Inflammatory macrophage treated with lipopolysaccharide for 1 hour (primary cell): ENCODE data around the gene AASDH.

Experiments
- DNase-seq, 2 donors: peaks; one replicate each; pipeline ENCODE4 v3.0.0-alpha.2; 2020 to 2022

AASDH gene, protein sequence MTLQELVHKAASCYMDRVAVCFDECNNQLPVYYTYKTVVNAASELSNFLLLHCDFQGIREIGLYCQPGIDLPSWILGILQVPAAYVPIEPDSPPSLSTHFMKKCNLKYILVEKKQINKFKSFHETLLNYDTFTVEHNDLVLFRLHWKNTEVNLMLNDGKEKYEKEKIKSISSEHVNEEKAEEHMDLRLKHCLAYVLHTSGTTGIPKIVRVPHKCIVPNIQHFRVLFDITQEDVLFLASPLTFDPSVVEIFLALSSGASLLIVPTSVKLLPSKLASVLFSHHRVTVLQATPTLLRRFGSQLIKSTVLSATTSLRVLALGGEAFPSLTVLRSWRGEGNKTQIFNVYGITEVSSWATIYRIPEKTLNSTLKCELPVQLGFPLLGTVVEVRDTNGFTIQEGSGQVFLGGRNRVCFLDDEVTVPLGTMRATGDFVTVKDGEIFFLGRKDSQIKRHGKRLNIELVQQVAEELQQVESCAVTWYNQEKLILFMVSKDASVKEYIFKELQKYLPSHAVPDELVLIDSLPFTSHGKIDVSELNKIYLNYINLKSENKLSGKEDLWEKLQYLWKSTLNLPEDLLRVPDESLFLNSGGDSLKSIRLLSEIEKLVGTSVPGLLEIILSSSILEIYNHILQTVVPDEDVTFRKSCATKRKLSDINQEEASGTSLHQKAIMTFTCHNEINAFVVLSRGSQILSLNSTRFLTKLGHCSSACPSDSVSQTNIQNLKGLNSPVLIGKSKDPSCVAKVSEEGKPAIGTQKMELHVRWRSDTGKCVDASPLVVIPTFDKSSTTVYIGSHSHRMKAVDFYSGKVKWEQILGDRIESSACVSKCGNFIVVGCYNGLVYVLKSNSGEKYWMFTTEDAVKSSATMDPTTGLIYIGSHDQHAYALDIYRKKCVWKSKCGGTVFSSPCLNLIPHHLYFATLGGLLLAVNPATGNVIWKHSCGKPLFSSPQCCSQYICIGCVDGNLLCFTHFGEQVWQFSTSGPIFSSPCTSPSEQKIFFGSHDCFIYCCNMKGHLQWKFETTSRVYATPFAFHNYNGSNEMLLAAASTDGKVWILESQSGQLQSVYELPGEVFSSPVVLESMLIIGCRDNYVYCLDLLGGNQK

DNA sequence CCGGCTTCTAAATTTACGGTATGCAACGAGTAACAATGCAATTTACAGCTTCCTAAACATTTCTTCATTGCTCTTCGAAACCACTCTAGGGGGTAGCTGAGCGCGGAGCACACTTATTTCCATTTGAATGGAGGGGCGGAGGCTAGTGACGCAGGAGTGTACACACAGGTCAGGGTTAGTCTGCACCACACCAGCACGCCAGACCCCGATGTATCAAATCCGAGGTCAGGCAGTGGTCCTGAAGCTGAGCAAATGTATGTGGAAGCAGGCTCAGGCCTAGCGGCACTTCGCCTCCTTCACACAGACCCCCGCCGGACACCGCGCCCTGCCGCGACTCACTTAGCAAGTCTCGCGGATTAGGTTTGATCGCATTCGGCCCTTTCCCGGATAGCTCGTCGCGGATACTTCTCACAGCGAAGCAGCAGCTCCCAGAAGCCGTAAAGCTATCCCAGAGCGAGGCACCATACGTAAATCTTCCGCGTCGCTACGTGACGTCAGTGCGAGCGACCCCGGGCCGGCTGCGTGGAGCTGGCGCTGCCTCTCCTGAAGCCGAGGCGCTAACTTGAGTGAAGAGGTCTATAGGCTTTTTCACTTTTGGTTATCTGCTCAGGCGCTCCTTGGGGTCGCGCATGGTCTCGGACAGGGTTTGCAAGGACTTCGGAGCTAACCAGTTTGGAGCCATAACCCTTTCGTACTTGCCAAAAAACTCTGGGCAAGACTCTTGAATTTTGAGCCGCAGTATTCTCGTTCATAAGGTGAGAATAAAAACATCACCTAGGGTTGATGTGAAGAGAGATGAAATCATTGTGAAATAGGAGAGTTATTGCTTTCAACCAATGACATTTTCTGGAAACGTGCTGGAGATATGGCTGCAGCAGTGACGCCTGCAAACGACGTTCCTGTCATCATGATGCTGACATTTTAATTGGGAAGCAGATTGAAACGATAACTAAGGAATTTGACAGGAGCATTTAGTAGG, at the start of gene AASDH:
Gene AASDH, minus strand, starts transcription at position 469 of the 979 bp plus-strand sequence. CDS start 3,192 bp downstream, outside the sequence.
- DNase-seq: peak; percentile 85 to 99

DNA sequence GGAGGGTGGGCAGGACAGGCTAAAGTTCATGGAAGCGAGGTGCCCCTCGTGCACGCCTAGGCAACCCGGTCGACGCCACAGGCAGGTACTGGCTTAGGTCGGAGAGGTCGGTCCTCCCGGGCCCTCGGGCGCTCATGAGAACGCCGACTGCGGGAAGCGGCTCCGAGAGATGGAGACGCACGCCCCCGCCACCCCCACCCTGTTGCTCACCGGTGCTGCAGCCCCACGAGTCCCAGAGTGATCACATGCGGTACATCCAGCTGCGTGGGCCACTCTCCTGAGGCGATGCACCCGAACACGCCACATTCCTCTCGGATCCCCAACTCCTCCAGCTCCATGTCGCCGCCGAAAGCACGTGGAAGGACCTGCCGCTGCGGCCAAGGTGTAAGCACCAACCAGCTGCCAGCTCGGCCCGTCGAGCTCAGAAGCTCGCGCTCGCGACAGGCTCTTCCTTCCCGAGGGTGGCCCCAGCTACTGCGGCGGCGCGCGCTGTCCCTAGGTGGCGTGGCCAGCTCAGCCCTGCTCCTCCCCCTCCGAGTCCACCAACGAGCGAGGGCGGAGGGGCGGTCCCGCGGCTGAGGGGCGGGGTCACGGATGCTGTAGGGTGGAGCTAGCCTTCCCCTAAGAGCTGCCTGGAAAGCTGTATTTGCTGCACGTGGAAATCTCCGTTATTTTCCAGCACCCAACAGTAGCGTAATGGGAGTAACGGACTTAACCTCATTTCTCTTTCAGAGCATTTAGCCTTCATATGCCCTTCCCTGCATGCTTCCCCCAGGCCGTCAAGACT, 48.0 kb upstream of the AASDH start, which contains the start of gene PPAT:
Gene PPAT, minus strand, starts transcription at position 476 of the 787 bp plus-strand sequence. Its CDS starts 138 bp downstream, at position 338.
- DNase-seq: peak; percentile 96 to 99

DNA sequence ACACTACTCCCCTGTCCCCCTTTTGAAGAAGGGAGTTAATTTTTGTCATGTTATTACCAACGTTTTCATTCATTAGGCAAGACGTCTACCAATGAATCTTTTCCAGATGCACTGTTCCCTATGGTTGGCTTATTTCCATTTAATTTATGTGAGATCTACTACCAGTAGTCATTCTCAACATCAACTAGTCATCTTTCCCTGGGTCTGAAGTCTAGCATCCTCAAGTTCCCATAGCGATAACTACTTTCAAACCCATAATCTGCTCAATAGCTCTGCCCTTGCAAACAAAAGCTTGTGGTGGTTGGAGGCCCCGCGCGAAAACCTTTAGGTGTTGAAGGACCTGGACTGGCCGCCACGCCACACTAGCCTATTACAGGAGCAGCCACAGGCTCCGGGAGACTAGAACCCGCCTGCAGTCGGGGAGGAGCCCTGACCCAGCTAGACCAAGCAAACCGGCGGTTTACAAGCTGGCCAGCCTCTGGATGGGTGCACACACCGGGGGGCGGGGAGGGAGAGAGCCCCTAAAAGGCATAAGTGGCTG, 47.4 kb upstream of the AASDH start:
- DNase-seq: peak in 1 of 2 donors; percentile 23

DNA sequence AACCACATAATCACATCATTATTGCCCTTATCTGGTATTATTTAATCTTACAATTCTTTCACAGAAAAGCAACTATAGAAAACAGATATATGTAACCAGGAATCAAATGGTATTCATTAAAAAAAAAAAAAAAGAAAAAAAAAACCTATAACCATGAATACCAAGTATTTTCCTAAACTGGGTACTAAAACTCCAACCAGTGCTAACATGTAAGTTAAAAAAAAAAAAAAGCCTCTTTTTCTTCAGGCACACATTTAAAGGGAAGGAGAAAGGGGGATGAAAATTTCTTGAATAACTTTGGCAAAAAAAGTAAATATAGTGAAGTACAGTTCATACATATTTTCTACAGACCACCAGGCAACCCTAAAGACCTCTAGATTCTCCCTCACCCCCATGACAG, 46.0 kb upstream of the AASDH start:
- DNase-seq: no peak

DNA sequence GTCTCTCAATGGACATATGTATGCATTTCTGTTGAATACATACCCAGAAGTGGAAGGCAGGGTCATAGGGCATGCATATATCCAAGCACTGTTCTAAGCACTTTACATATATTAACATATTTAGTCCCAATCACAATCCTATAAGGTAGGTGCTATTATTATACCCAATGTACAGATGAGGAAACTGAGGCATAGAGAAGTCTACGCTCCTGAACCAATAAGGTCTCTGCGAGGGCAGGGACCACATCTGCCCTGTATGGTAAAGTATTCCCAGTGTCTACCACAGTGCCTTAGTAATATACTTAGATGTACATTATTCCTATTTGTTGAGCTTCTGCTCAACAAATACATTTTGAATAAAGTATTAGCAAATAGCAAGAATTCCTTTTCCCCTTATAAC, 42.9 kb upstream of the AASDH start:
- DNase-seq: no peak

DNA sequence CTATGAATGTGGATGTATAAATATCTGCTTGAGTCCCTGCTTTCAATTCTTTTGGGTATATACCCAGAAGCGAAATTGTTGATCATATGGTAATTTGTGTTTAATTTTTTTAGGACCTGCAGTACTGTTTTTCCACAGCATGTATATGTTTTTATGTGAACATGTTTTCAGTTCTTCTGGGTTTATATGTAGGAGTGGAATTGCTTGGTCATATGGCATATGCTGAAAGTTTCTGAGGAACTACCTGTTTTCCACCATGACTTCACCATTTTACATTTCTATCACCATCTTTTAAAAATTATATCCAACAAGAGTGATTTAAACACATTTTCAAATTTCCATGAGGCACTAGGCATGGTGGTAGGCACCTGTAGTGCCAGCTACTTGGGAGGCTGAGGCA, 39.9 kb upstream of the AASDH start:
- DNase-seq: no peak

DNA sequence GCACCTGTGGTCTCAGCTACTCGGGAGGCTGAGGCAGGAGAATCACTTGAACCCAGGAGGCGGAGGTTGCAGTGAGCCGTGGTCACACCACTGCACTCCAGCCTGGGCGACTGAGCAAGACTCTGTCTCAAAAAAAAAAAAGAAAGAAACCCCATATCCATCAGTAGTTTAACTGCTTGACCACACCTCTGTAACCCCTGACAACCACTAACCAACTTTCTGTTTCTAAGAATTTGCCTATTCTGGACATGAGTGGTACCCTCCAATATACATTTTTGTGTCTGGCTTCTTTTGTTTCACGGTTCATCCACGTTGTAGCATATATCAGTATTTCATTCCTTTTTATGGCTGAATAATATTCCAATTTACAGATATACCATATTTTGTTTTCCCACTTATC, 39.0 kb upstream of the AASDH start:
- DNase-seq: no peak

DNA sequence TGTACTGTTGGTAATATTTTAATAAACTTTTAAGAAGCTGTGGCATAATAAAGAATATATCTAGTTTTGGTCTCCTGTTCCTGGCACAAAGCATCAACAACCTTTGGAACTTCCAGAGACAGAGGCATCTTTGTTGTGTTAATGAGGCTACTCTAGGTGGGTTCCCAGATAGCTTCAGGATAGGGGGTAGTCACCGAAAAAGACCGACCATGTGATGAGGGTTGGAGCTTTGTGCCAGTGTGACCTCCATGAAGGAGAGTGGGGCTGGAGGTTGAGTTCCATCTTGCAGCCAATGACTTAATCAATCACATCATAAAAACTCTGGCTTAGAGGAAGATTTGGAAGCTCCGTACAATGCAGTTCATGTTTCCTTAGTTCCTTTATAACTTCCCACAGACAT, 38.2 kb upstream of the AASDH start:
- DNase-seq: no peak

DNA sequence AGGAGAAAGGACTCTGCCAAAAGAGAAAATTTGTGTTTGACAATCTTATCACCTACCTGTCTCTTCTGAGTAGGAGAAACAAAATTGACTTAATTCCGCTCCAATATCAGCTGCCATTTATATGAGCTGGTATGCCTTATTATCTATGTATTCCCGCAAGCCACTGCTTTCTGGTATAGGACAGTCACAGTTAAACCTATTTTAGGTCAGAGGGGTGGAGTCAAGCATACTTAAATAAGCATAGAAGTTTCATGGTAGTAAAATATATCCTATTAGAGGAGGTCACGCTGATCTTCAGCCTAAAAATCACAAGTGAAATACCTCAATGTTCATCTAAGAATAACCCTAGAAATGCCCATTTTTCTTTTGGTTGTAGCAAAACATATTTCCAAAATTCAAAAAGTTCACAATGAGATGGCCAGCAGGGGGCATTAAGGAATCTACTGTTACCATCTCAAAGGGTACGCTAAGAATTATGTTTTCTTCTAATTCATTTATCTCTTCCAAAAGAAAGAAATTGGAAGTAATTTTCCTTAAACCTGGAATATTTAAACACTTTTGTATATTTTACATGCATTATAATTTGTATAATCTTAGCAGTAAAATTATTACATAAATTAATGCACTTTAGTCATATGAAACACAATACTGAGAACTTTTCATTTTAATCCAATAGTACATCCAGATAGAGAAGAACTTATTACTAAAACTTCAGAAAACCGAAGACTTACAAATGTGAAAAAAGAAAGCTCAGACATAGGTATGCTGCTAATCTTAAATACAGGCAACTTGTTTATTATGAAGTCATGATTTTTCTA, 37.6 kb upstream of the AASDH start:
- peak in 1 of 2 donors; percentile 78 for DNase-seq

DNA sequence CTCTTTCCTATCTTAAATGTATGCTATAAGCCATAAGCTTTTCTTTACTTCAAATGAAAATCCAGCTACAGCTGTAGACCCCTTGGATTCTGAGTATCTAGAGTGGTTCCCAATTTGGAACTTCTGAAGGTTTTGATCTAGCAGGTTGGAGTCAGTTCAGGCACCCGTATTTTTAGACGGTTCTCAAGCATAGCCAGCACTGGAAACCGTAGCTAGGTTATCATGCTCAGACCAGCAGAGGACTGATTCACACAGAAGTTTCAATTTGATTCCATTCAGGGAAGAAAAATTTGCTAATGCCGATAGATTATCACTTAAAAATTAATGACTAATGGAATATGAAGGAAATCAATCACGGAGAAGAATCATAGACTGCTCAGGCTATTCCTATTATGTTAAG, 36.9 kb upstream of the AASDH start:
- DNase-seq: no peak

DNA sequence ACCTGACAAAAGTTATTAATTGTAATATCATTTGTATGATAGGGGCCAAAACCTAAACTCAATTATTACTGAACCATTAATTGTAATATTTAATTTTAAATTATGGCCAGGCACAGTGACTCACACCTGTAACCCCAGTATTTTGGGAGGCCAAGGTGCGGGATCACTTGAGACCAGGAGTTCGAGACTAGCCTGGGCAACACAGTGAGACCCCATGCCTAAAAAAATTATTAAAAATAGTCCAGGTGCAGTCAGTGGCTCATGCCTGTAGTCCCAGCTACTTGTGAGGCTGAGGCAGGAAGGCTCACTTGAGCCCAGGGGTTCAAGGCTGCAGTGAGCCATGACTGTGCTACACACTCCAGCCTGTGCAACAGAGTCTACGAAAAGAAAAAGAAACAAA, 30.1 kb upstream of the AASDH start:
- no peak for DNase-seq

DNA sequence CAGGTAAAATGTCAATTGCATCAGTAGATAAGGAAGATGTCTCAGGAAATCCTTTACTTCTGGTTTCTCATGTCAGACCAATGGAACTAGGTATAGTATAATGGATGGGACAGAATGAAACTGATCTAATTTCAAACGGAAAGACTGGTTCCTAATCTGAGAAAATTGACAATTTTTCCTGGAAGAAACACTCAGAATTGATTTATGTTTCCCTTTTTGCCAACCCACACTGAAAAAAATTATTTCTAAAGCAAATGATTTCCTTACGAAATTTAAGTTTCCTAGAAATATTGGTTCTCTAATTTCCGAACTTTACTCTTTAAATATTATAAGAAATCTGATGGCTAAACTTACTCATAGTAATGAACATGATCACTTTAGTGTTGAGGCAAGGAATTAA, 29.1 kb upstream of the AASDH start:
- DNase-seq: peak in 1 of 2 donors; percentile 43

DNA sequence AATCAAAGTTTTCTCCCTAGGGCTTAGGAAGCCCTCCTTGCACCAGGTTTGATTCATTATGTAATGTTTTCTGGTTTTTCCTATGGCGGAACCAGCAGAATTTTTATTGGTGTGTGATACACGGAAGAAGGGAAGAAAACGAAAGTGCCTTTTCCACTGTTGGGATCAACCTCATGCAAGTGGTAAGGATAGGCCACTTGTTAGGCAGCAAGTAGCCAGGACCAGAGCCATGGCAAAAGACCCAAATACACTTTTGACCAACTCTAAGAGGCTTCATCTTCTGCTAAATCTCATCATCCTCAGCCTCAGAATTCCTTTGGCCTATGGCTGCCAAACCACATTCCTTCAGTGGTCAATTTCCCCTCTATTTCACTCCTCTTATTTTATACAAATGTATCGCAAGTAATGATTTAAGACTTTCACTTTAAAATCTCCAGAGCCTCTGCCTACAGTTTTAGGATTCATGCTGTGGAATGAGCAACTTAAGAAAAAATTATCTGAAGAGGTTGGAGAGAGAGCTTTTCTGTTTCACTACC, 26.9 kb upstream of the AASDH start:
- no peak for DNase-seq

DNA sequence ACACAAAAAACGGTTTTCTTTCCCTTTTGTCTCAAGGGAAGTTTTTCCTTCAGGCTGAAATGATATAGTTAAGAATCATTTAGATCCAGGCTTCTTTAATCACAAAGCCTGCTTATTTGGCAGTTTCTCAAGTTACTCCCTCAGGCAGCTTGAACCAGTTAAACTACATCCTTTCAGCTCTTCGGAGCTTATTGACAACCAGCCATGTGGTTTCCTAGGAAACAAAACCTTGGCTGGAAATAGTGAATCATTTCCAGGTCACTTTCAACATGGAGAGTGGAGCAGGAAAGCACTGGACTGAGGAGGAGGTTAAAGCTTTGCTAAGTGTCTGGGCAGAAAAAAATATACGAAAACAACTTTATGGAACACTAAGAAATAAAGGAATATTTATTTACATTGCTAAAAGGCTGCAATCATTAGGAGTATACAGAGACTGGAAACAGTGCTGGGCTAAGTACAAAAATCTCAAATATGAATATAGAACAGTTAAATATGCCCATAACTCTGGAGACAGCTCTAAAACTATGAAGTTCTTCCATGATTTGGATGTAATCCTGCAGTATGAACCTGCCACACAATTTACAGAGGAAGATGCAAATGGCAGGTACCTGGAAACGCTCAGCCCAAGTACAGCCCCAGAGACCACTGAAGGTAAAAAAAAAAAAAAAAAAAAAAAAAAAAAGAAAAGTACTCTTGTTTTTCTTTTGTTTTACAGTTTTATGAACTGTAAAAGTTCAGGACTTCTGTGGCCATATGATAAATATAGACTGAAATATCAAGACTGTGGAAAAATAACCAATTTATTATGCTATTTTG, 23.2 kb upstream of the AASDH start:
- no peak for DNase-seq

DNA sequence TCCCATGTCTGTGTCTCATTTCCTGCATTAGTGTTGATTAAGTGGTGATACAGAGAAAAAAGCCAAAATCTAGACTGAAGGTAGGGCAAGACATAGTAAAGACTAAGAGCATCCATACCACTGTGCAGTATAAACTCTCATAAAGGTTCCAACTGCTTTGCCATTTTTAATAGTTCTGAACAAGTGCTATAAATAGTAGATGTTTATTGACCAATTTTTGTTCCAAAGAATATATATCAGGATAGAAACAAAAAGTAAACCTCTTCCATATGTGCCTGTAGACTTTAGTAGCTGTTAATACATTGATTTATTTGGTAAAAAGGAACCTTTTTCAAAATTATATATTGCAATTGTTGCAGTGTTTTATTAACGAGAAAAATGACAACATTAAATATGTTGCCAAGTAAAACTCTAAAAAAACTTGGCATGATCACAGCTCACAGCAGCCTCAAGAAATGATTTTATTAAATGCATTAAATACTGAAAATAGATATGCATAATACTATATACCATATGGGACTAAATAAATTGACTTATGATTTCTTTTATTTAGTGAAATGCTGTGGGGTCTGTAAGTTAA, 22.3 kb upstream of the AASDH start:
- DNase-seq: no peak

DNA sequence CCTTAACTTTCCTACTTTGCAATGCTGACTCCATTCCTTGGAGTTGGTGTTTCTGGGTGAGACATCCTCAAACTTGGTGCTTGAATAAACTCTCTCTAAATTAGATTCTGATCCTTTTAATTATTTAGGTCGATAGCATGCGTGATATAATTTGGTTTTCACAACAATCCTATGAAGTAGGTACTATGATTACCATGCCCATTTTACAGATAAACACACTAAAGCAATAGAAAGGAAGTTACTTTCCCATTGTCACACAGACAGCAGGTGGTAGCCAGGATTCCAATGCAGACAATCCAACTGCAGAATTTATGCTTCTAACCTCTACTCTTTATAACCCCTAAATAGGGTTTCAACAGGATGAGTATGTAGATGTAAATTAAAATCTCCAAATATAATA, 21.7 kb upstream of the AASDH start:
- no peak for DNase-seq

DNA sequence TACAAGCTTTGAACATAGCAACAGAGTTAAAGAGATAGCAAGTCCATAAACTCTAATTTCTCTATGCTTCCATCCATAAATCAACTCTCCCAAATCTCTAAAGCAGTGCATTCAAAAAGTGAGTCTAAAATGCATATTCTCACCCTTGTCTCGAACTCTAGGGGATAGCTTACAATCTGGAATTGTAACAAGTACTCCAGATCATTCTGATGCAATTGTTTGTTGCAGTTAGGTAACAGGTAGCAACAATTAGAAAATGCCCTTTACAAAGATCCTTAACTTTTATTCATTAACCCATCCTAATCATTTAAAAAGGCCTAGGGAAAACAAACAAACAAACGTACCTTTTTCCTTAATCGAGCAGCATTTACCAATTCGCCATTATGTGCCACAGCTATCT, 18.9 kb upstream of the AASDH start:
- DNase-seq: no peak

DNA sequence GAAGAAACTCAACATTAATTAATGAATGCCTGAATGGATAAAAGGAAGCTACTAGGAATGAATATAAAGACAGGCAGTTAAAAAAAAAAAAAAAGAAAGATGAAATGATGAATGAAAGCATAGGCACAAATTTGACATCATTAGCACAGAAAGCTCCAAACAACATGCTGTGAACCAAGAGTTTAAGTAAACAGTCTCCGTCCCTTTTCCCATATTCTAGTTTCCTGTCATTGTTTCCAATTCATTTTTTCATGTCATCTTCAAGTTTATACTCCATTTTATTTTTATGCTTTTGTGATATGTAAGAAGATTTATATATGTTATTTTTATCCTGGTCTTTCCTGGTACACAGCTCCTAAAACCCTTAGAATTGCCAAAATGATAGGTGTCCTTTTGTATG, 17.7 kb upstream of the AASDH start:
- no peak for DNase-seq

DNA sequence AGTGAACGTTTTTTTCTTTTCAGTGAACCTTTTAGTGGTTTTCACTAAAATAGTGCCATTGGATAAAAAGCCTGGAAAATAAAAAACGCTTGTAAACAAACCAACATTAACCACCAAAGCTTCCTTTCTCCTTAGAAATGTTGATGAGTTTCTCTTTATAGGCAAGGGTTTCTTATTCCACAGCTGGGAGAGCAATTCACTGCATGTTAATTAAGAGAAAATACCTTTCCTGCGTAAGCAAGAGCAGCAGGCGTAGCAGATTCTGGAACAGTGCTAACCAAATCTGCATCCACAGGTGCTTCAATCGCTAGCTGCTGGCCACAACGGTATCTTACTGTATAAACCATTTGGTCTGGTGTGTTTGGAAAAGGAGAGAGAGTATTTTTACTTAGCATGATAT, 13.3 kb upstream of the AASDH start:
- no peak for DNase-seq
